Thyroid gland (tissue), 4 donors: ENCODE data around the gene PAPOLG. TPM values are rescaled to one million over a fixed set of nuclear protein-coding genes. Genes with fewer than 3 reads are reported as not detected.
A peak's percentile ranks its signal among the peaks of the same experiment; 100 is the strongest.

Experiments used
- DNase-seq, 2 donors: peaks; one replicate each; pipeline ENCODE4 v3.0.0-alpha.2; 2019
- H3K27ac ChIP-seq, 3 donors: fragments of 200-600 bp; sonication (generic); 1 replicate in 2 of 3; 2 replicates in 1 of 3; pipeline ENCODE4 v1.5.1; 2016 to 2019; ENCODE audit warnings: mild to moderate bottlenecking in 1 of 3, moderate library complexity in 1 of 3
- H3K27me3 ChIP-seq: fragments of 200-600 bp; sonication (generic); one replicate; pipeline ENCODE4 v1.5.1; 2019
- H3K36me3 ChIP-seq, 2 donors: fragments of 200-600 bp; sonication (generic); one replicate each; pipeline ENCODE4 v1.5.1; 2016 to 2019
- H3K4me1 ChIP-seq, 2 donors: fragments of 200-600 bp; sonication (generic); one replicate each; pipeline ENCODE4 v1.5.1; 2017 to 2019
- H3K4me3 ChIP-seq, 3 donors: fragments of 200-600 bp; sonication (generic); replicated peaks in 1 of 3; 1 replicate in 2 of 3; 2 replicates in 1 of 3; pipeline ENCODE4 v1.5.1; 2016; ENCODE audit warnings: mild to moderate bottlenecking in 1 of 3
- H3K9me3 ChIP-seq: fragments of 200-600 bp; sonication (generic); one replicate; pipeline ENCODE4 v1.5.1; 2017
- CTCF ChIP-seq, 6 experiments: fragments of 200-600 bp in 3 of 6; fragments of 450-650 bp in 3 of 6; sonication (generic) in 3 of 6; IDR thresholded peaks; one replicate each; pipeline ENCODE4 v1.5.1; 2016 to 2019; ENCODE audit warnings: antibody characterized with exemption in 6 of 6, mild to moderate bottlenecking in 2 of 6, inconsistent platforms in 1 of 6, moderate library complexity in 1 of 6
- POLR2A ChIP-seq, 2 donors: fragments of 450-650 bp; IDR thresholded peaks; one replicate each; pipeline ENCODE4 v1.6.1; 2017; ENCODE audit warnings: antibody characterized with exemption in 2 of 2, mild to moderate bottlenecking in 2 of 2, moderate library complexity in 1 of 2
- WGBS, 2 donors: methylation state at CpG; one replicate each; pipeline ENCODE4 v1.1.5; 2017; 5-methylcytosine and 5-hydroxymethylcytosine counted together
- intact Hi-C: fragments of 100-400 bp; cut with DNase I; formaldehyde crosslinking; loops from one replicate; pipeline ENCODE4 v1.15.1; 2023
- total RNA-seq, 4 donors: library from RNA; depleted of rRNA; stranded (reverse); fragments of >200 nt; gene quantifications; one replicate each; pipeline ENCODE4 v1.2.3, GENCODE V29; 2016

Gene PAPOLG
- total RNA-seq, 4 donors from 2014 or later = 37.4 to 63.2 (median 41.4) TPM

DNA sequence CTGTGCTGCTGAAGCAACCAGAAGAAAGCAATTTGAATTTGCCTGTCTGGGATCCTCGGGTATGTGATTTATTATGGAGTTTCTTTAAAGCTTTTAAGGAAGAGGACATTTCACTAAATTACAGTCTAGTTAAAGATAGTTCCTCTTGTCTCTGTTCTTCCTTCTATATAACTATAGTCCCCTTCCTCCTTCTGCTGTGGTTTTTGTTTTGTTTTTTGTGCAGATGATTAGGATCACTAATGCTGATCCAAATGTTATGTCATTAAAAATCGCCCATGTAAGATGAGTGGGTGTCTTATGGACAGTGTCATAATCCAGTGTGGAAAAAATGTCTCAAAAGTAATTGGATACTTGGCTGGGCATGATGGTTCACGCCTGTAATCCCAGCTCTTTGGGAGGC lies 24.7 kb downstream of the PAPOLG start:
- H3K36me3 ChIP-seq = peaks cover 69 to 76% of the 10 kb centered on the region in 2 donors
- intact Hi-C loops = no loop called here

GRCh38 chr2:60793169-60793568 lies 37.1 kb downstream of the PAPOLG start:
- intact Hi-C loops = loop anchor here (10.0 kb wide), 1 partner anchor 212 kb away; no protein-coding TSS in a partner anchor
- H3K4me3 ChIP-seq = no peak overlapping the region
- DNase-seq = no peak
- WGBS, 2 donors = 97 to 99% methylated on average over 2 of the region's 2 CpGs
- H3K4me1 ChIP-seq = no peaks in the 10 kb centered on the region
- TF ChIP-seq CTCF (IDR thresholded peaks at IDR 0.05) (no peak), POLR2A (IDR thresholded peaks at IDR 0.05) (no peak)
- no peak overlapping the region for H3K27ac ChIP-seq
- no peaks in the 10 kb centered on the region for H3K9me3 ChIP-seq
- peaks cover 66 to 74% of the 10 kb centered on the region in 2 donors for H3K36me3 ChIP-seq
- H3K27me3 ChIP-seq = no peaks in the 10 kb centered on the region

More for the DNA sequence above, 24.7 kb downstream of the PAPOLG start:
- Histone ChIP-seq H3K9me3 (no peaks in the 10 kb centered on the region), H3K27me3 (no peaks in the 10 kb centered on the region), H3K27ac (no peak overlapping the region), H3K4me1 (peaks cover 0 to 6% of the 10 kb centered on the region in 2 donors), H3K4me3 (no peak overlapping the region)
- WGBS, 2 donors = 76 to 92% methylated on average over 3 of the region's 3 CpGs
- DNase-seq = no peak
- TF ChIP-seq POLR2A (IDR thresholded peaks at IDR 0.05) = no peak
- TF ChIP-seq CTCF (IDR thresholded peaks at IDR 0.05) = no peak

- DNase-seq = no peak
- WGBS, 2 donors = 79 to 81% methylated on average over 5 of the region's 5 CpGs
- intact Hi-C loops = loop anchor here (10.0 kb wide), 1 partner anchor 210 kb away; no protein-coding TSS in a partner anchor
- Histone ChIP-seq H3K36me3 (peaks cover 61 to 66% of the 10 kb centered on the region in 2 donors), H3K4me3 (no peak overlapping the region), H3K27me3 (no peaks in the 10 kb centered on the region), H3K9me3 (no peaks in the 10 kb centered on the region), H3K4me1 (no peaks in the 10 kb centered on the region), H3K27ac (no peak overlapping the region)
- peak in 3 of 6 experiments; percentile 48 to 58 (median 48) for TF ChIP-seq CTCF (IDR thresholded peaks at IDR 0.05)
- TF ChIP-seq POLR2A (IDR thresholded peaks at IDR 0.05) = no peak
Observed at GRCh38 chr2:60794271-60794863, 38.3 kb downstream of the PAPOLG start.

- no peak for DNase-seq
- intact Hi-C loops = loop anchor here (10.0 kb wide), 1 partner anchor 208 kb away; no protein-coding TSS in a partner anchor
- Histone ChIP-seq H3K27me3 (no peaks in the 10 kb centered on the region), H3K27ac (no peak overlapping the region), H3K4me1 (no peaks in the 10 kb centered on the region), H3K4me3 (no peak overlapping the region), H3K36me3 (peaks cover 55 to 61% of the 10 kb centered on the region in 2 donors), H3K9me3 (no peaks in the 10 kb centered on the region)
- WGBS, 2 donors = 86 to 89% methylated on average over 6 of the region's 6 CpGs
- TF ChIP-seq CTCF (IDR thresholded peaks at IDR 0.05) (no peak), POLR2A (IDR thresholded peaks at IDR 0.05) (no peak)
Observed at GRCh38 chr2:60796573-60797509, 40.8 kb downstream of the PAPOLG start.
